ENCODE results near the gene SLC2A4. TPM values are rescaled to one million over a fixed set of nuclear protein-coding genes. Genes with fewer than 3 reads are reported as not detected.

Gene SLC2A4
- total RNA-seq, 1 donor from 2014 or later: 6.1 TPM

DNA sequence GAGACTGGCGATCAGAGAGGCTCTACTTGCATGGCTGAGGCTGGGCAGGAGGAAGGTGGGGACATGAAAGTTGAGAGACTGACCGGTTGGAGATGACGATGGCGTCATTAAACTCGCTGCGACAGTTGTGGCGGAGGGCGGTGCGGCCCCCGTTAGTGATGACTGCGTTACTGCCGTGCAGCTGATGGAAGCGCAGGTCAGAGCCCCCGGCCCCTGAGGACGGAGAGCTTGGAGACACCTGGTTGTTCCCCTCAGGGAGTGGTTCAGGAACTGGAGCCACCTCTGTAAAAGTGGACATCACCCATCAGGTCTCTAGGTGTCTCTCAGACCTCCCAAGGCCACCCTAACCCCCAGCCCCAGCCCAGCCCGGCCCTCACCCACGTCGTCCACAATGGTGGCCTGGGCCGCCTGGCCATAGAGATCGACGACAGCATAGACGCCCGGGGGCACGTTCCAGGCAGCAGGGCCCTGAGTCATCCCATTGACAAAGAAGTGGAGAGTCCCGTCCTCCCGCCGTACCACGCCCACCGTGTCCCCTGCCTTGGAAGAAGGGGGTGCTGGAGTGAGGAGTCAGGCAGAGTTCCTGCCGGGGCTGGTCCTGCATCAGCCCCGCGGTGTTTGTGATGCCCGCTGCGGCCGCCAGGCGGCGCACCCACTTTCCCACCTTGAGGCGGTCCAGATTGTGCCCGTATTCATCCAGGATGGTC lies 42.4 kb downstream of the SLC2A4 start:
- Mint-ChIP-seq H3K4me1 (peaks cover 12% of the 10 kb centered on the region), H3K27me3 (ENCODE audit: low read depth) (no peaks in the 10 kb centered on the region), H3K36me3 (ENCODE audit: low read depth) (peaks cover 3% of the 10 kb centered on the region), H3K4me3 (peak overlapping the region; percentile 79), H3K27ac (ENCODE audit: unreplicated experiment) (no peak overlapping the region), H3K9me3 (no peaks in the 10 kb centered on the region)
- TF ChIP-seq, protein P1, sequence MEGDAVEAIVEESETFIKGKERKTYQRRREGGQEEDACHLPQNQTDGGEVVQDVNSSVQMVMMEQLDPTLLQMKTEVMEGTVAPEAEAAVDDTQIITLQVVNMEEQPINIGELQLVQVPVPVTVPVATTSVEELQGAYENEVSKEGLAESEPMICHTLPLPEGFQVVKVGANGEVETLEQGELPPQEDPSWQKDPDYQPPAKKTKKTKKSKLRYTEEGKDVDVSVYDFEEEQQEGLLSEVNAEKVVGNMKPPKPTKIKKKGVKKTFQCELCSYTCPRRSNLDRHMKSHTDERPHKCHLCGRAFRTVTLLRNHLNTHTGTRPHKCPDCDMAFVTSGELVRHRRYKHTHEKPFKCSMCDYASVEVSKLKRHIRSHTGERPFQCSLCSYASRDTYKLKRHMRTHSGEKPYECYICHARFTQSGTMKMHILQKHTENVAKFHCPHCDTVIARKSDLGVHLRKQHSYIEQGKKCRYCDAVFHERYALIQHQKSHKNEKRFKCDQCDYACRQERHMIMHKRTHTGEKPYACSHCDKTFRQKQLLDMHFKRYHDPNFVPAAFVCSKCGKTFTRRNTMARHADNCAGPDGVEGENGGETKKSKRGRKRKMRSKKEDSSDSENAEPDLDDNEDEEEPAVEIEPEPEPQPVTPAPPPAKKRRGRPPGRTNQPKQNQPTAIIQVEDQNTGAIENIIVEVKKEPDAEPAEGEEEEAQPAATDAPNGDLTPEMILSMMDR (conservative IDR thresholded peaks at IDR 0.05): peak; percentile 79
- peak; percentile 77 for DNase-seq (ENCODE audit: low read depth, low spot score)

DNA sequence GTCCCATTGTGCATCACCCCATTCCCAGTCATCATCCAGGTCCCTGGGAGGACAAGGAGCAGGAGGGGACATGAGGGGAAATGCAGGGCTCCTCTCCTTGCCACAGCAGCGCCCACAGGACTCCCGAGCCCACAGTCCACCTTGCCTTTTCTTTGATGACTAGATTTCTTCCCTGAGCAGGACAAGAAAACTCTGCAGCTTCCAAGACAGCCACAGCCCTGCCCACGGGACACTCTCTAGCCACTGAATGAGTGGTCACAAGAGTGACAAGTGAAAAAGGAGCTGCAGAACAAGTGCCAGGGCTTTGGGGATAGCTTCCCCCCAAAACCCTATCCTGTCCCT lies 42.9 kb downstream of the SLC2A4 start:
- peaks cover 3% of the 10 kb centered on the region for H3K36me3 Mint-ChIP-seq (ENCODE audit: low read depth)
- H3K9me3 Mint-ChIP-seq: no peaks in the 10 kb centered on the region
- no peak for DNase-seq (ENCODE audit: low read depth, low spot score)
- no peak overlapping the region for H3K27ac Mint-ChIP-seq (ENCODE audit: unreplicated experiment)
- H3K4me1 Mint-ChIP-seq: peaks cover 14% of the 10 kb centered on the region
- TF ChIP-seq, protein P1 (conservative IDR thresholded peaks at IDR 0.05): no peak
- H3K4me3 Mint-ChIP-seq: peak overlapping the region; percentile 79
- H3K27me3 Mint-ChIP-seq (ENCODE audit: low read depth): no peaks in the 10 kb centered on the region

DNA sequence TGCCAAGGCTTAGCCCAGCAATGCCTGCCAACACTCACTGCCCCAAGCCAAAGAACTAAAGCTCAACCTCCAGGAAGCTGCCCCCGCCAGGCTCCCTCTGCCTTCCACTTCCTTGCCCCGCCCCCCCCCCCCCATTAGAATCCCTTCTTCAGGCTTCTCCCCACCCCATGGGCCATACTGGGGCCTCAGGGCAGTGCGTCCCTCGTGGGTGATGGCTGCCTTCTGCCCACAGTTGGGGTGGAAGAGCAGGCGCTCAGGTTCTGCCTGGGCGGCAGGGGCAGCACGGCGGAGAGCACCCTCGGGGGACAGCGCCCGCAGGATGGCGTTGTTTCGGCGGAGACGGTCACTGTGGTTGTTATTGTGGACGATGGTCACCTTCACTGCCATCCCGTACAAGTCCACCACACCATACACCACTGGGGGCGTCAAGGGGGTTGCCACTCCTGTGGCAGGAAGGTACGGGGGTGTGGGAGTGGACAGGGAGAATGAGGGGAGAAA lies 43.6 kb downstream of the SLC2A4 start:
- no peaks in the 10 kb centered on the region for H3K27me3 Mint-ChIP-seq (ENCODE audit: low read depth)
- H3K4me1 Mint-ChIP-seq: peaks cover 20% of the 10 kb centered on the region
- H3K4me3 Mint-ChIP-seq: peak overlapping the region; percentile 47
- no peak overlapping the region for H3K27ac Mint-ChIP-seq (ENCODE audit: unreplicated experiment)
- peaks cover 3% of the 10 kb centered on the region for H3K36me3 Mint-ChIP-seq (ENCODE audit: low read depth)
- DNase-seq (ENCODE audit: low read depth, low spot score): no peak
- TF ChIP-seq, protein P1 (conservative IDR thresholded peaks at IDR 0.05): no peak
- no peaks in the 10 kb centered on the region for H3K9me3 Mint-ChIP-seq

DNA sequence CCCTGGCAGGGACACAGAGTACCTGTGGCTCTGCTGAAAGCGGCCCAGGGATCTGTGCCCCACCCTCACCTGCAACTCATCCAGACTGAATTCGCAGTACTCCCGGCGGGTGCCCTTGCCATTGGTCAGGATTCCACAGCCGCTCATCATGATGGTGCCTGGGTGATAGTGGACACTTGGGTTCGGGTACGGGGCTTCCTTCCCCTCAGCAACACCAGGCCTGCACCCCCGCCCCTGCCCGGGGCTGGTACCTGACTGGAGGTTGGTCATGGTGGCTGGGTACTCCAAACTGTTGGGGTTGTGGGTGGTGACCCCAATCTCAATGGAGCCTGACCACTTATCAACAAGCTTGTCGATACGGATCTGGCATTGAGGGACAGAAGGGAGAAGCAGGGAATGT lies 44.7 kb downstream of the SLC2A4 start:
- Mint-ChIP-seq H3K27ac (ENCODE audit: unreplicated experiment) (no peak overlapping the region), H3K27me3 (ENCODE audit: low read depth) (no peaks in the 10 kb centered on the region), H3K36me3 (ENCODE audit: low read depth) (peaks cover 3% of the 10 kb centered on the region), H3K9me3 (no peaks in the 10 kb centered on the region), H3K4me1 (peaks cover 22% of the 10 kb centered on the region), H3K4me3 (peak overlapping the region; percentile 72)
- no peak for DNase-seq (ENCODE audit: low read depth, low spot score)
- TF ChIP-seq, protein P1 (conservative IDR thresholded peaks at IDR 0.05): no peak

DNA sequence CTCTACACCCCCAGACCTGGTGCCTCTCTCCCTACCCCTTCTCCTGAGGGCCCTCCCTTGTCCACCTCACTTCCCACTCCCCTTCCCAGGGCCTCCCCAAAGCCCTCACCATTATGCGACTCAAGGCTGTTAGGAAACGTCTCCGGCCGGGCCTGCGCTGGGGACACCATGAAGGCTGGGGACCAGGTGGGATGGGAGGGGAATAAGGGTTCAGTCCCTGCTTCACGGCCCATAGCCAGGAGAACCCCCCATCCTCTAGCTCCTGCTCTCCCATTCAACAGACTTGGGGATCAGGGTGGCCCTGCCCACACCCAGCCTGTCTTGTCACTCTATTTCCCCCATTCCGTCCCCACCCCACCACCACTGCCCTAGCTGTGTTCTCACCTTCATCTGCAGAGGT lies 45.5 kb downstream of the SLC2A4 start:
- TF ChIP-seq, protein P1 (conservative IDR thresholded peaks at IDR 0.05): no peak
- Mint-ChIP-seq H3K4me3 (peak overlapping the region; percentile 72), H3K36me3 (ENCODE audit: low read depth) (no peaks in the 10 kb centered on the region), H3K4me1 (peaks cover 22% of the 10 kb centered on the region), H3K27me3 (ENCODE audit: low read depth) (no peaks in the 10 kb centered on the region), H3K9me3 (no peaks in the 10 kb centered on the region), H3K27ac (ENCODE audit: unreplicated experiment) (no peak overlapping the region)
- no peak for DNase-seq (ENCODE audit: low read depth, low spot score)

Data from neural crest cell (in vitro differentiated cells).